ENCODE data around the gene KIAA0408. TPM values are rescaled to one million over a fixed set of nuclear protein-coding genes. Genes with fewer than 3 reads are reported as not detected.

Gene KIAA0408
- polyA plus RNA-seq, 1 donor from 2014 or later, result 156 TPM

GRCh38 chr6:127453845-127454619 lies 5.2 kb downstream of the KIAA0408 start:
- TF ChIP-seq EP300 (conservative IDR thresholded peaks at IDR 0.05; ENCODE audit: poor library complexity, severe bottlenecking), result no peak
- Histone ChIP-seq H3K9me2 (ENCODE audit: insufficient read depth, low read length) (no peaks in the 10 kb centered on the region), H3K27me3 (ENCODE audit: insufficient read depth, low read depth, low read length) (no peaks in the 10 kb centered on the region), H3K27ac (ENCODE audit: low read length) (no peak overlapping the region), H4K20me1 (ENCODE audit: insufficient read depth) (peaks cover 5% of the 10 kb centered on the region), H3K9ac (ENCODE audit: low read length) (no peak overlapping the region), H3K79me2 (replicated peaks; ENCODE audit: insufficient read depth, low read length) (peaks cover 8% of the 10 kb centered on the region), H3K36me3 (ENCODE audit: insufficient read depth, low read length) (peaks cover 6% of the 10 kb centered on the region), H2AFZ (ENCODE audit: low read depth, low read length) (no peak overlapping the region), H3F3A (ENCODE audit: insufficient read depth, low read length, poor library complexity, severe bottlenecking) (no peaks in the 10 kb centered on the region), H3K9me3 (ENCODE audit: low read length) (no peaks in the 10 kb centered on the region), H3K4me2 (ENCODE audit: low read length) (no peak overlapping the region), H3K4me3 (ENCODE audit: low read length) (no peak overlapping the region)

- H3K36me3 ChIP-seq (ENCODE audit: insufficient read depth, low read length), result peaks cover 3% of the 10 kb centered on the region
- H3K9ac ChIP-seq (ENCODE audit: low read length), result no peak overlapping the region
- H3K4me2 ChIP-seq (ENCODE audit: low read length), result no peak overlapping the region
- H3K27me3 ChIP-seq (ENCODE audit: insufficient read depth, low read depth, low read length), result no peaks in the 10 kb centered on the region
- H3K27ac ChIP-seq (ENCODE audit: low read length), result no peak overlapping the region
- H3K9me2 ChIP-seq (ENCODE audit: insufficient read depth, low read length), result no peaks in the 10 kb centered on the region
- H3F3A ChIP-seq (ENCODE audit: insufficient read depth, low read length, poor library complexity, severe bottlenecking), result no peaks in the 10 kb centered on the region
- H4K20me1 ChIP-seq (ENCODE audit: insufficient read depth), result peaks cover 5% of the 10 kb centered on the region
- no peaks in the 10 kb centered on the region for H3K9me3 ChIP-seq (ENCODE audit: low read length)
- H3K4me3 ChIP-seq (ENCODE audit: low read length), result no peak overlapping the region
- H3K79me2 ChIP-seq (replicated peaks; ENCODE audit: insufficient read depth, low read length), result peaks cover 8% of the 10 kb centered on the region
- H2AFZ ChIP-seq (ENCODE audit: low read depth, low read length), result no peak overlapping the region
- no peak for TF ChIP-seq EP300 (conservative IDR thresholded peaks at IDR 0.05; ENCODE audit: poor library complexity, severe bottlenecking)
These were observed 6.4 kb downstream of the KIAA0408 start for GRCh38 chr6:127452803-127453202.

DNA sequence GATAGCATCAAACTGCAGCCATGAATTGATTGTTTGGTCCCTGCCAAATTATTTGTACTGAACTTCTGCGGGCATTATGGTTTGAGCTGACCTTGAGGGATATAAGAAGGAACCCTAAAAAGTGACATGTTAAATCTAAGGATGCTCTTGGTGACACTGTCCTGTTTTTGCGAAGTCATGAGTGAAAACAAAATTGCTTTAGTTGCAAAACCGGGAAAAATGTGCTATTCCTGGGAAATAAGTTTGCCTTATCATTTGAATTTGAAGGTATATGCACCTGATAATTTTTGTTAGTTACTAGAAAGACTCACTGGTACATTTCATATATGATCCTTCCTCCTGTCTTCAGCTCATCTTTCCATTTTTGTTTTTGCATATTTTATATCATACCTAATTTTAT lies 7.8 kb downstream of the KIAA0408 start:
- Histone ChIP-seq H3K4me3 (ENCODE audit: low read length) (no peak overlapping the region), H3K27ac (ENCODE audit: low read length) (no peak overlapping the region), H4K20me1 (ENCODE audit: insufficient read depth) (peaks cover 5% of the 10 kb centered on the region), H3K4me2 (ENCODE audit: low read length) (no peak overlapping the region), H3K36me3 (ENCODE audit: insufficient read depth, low read length) (peaks cover 13% of the 10 kb centered on the region), H2AFZ (ENCODE audit: low read depth, low read length) (no peak overlapping the region), H3K9me3 (ENCODE audit: low read length) (no peaks in the 10 kb centered on the region), H3F3A (ENCODE audit: insufficient read depth, low read length, poor library complexity, severe bottlenecking) (no peaks in the 10 kb centered on the region), H3K9me2 (ENCODE audit: insufficient read depth, low read length) (no peaks in the 10 kb centered on the region), H3K27me3 (ENCODE audit: insufficient read depth, low read depth, low read length) (no peaks in the 10 kb centered on the region), H3K79me2 (replicated peaks; ENCODE audit: insufficient read depth, low read length) (peaks cover 8% of the 10 kb centered on the region), H3K9ac (ENCODE audit: low read length) (no peak overlapping the region)
- TF ChIP-seq EZH2 (IDR thresholded peaks at IDR 0.05; ENCODE audit: borderline replicate concordance, insufficient read depth, low read length, poor library complexity, severe bottlenecking), result no peak
- TF ChIP-seq, protein P1, sequence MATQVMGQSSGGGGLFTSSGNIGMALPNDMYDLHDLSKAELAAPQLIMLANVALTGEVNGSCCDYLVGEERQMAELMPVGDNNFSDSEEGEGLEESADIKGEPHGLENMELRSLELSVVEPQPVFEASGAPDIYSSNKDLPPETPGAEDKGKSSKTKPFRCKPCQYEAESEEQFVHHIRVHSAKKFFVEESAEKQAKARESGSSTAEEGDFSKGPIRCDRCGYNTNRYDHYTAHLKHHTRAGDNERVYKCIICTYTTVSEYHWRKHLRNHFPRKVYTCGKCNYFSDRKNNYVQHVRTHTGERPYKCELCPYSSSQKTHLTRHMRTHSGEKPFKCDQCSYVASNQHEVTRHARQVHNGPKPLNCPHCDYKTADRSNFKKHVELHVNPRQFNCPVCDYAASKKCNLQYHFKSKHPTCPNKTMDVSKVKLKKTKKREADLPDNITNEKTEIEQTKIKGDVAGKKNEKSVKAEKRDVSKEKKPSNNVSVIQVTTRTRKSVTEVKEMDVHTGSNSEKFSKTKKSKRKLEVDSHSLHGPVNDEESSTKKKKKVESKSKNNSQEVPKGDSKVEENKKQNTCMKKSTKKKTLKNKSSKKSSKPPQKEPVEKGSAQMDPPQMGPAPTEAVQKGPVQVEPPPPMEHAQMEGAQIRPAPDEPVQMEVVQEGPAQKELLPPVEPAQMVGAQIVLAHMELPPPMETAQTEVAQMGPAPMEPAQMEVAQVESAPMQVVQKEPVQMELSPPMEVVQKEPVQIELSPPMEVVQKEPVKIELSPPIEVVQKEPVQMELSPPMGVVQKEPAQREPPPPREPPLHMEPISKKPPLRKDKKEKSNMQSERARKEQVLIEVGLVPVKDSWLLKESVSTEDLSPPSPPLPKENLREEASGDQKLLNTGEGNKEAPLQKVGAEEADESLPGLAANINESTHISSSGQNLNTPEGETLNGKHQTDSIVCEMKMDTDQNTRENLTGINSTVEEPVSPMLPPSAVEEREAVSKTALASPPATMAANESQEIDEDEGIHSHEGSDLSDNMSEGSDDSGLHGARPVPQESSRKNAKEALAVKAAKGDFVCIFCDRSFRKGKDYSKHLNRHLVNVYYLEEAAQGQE (IDR thresholded peaks at IDR 0.05; ENCODE audit: borderline replicate concordance), result no peak

- H4K20me1 ChIP-seq (ENCODE audit: insufficient read depth), result peaks cover 5% of the 10 kb centered on the region
- no peak overlapping the region for H3K27ac ChIP-seq (ENCODE audit: low read length)
- no peaks in the 10 kb centered on the region for H3F3A ChIP-seq (ENCODE audit: insufficient read depth, low read length, poor library complexity, severe bottlenecking)
- H3K4me3 ChIP-seq (ENCODE audit: low read length), result no peak overlapping the region
- no peak overlapping the region for H2AFZ ChIP-seq (ENCODE audit: low read depth, low read length)
- H3K9ac ChIP-seq (ENCODE audit: low read length), result no peak overlapping the region
- peaks cover 20% of the 10 kb centered on the region for H3K36me3 ChIP-seq (ENCODE audit: insufficient read depth, low read length)
- H3K79me2 ChIP-seq (replicated peaks; ENCODE audit: insufficient read depth, low read length), result peaks cover 10% of the 10 kb centered on the region
- H3K27me3 ChIP-seq (ENCODE audit: insufficient read depth, low read depth, low read length), result no peaks in the 10 kb centered on the region
- H3K4me2 ChIP-seq (ENCODE audit: low read length), result no peak overlapping the region
- H3K9me2 ChIP-seq (ENCODE audit: insufficient read depth, low read length), result no peaks in the 10 kb centered on the region
- no peaks in the 10 kb centered on the region for H3K9me3 ChIP-seq (ENCODE audit: low read length)
- TF ChIP-seq, protein P1 (IDR thresholded peaks at IDR 0.05; ENCODE audit: borderline replicate concordance), result no peak
- TF ChIP-seq MXI1 (conservative IDR thresholded peaks at IDR 0.05; ENCODE audit: poor library complexity, severe bottlenecking), result no peak
- no peak for TF ChIP-seq EP300 (conservative IDR thresholded peaks at IDR 0.05; ENCODE audit: poor library complexity, severe bottlenecking)
- no peak for TF ChIP-seq TAF1 (IDR thresholded peaks at IDR 0.05; ENCODE audit: low read depth)
- TF ChIP-seq RAD21 (conservative IDR thresholded peaks at IDR 0.05), result no peak
- no peak for TF ChIP-seq EZH2 (IDR thresholded peaks at IDR 0.05; ENCODE audit: borderline replicate concordance, insufficient read depth, low read length, poor library complexity, severe bottlenecking)
- TF ChIP-seq SMC3 (conservative IDR thresholded peaks at IDR 0.05; ENCODE audit: poor library complexity), result no peak
These were observed 11.4 kb downstream of the KIAA0408 start for GRCh38 chr6:127447780-127448179.
